GM13977 (cell line): ENCODE data around the gene MAPK1.
"Not testable (repeated sequence)": the region's sequence is repeated elsewhere in the genome, so short reads cannot be mapped to it uniquely, and the experiment has no call there.

ENCODE experiments used
- DNase-seq: peaks from one replicate; pipeline ENCODE4 v3.0.0; 2012; ENCODE audit warnings: low spot score
- CTCF ChIP-seq: IDR thresholded peaks from 2 replicates; pipeline ENCODE4 v1.5.1; 2012; ENCODE audit warnings: mild to moderate bottlenecking, control low read depth; ENCODE audit not compliant: insufficient read depth; ENCODE audit errors: extremely low read depth, missing control alignments
- in situ Hi-C: fragments of 300-500 bp; cut with MboI; formaldehyde crosslinking; loops from one replicate; pipeline ENCODE4 v1.12.0; 2022; ENCODE audit warnings: low sequenced_read_pairs, low pct_unique_long_range_greater_than_20kb, mixed read lengths, inconsistent platforms; ENCODE audit not compliant: unreplicated experiment

MAPK1 gene

GRCh38 chr22:21873619-21874018 lies 6.2 kb upstream of the MAPK1 start:
- in situ Hi-C loops, result no loop called here
- no peak for DNase-seq
- no peak for TF ChIP-seq CTCF

GRCh38 chr22:21872741-21873140 lies 5.3 kb upstream of the MAPK1 start:
- in situ Hi-C loops, result not testable (repeated sequence)

DNA sequence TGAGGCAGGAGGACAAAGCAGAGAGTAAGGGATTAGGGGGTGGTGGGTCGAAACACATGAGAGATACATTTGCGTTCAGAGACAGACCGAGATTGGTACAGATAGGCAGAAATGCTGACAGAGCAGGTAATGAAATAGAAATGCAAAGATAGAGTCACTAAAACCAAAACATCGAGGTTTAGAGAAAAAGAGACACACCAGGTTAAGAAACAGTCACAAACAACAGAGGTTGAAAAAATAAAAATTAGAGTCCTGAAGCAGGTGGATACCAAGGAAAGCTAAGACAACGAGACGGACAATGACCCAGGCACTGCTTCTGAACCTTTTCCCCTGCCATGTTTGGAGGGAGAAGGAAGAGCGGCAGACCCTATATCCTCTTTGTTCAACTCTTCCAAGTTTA lies 1.2 kb upstream of the MAPK1 start:
- in situ Hi-C loops, result no loop called here
- no peak for DNase-seq
- no peak for TF ChIP-seq CTCF

More at GRCh38 chr22:21872741-21873140, 5.3 kb upstream of the MAPK1 start:
- not testable (repeated sequence) for DNase-seq

DNA sequence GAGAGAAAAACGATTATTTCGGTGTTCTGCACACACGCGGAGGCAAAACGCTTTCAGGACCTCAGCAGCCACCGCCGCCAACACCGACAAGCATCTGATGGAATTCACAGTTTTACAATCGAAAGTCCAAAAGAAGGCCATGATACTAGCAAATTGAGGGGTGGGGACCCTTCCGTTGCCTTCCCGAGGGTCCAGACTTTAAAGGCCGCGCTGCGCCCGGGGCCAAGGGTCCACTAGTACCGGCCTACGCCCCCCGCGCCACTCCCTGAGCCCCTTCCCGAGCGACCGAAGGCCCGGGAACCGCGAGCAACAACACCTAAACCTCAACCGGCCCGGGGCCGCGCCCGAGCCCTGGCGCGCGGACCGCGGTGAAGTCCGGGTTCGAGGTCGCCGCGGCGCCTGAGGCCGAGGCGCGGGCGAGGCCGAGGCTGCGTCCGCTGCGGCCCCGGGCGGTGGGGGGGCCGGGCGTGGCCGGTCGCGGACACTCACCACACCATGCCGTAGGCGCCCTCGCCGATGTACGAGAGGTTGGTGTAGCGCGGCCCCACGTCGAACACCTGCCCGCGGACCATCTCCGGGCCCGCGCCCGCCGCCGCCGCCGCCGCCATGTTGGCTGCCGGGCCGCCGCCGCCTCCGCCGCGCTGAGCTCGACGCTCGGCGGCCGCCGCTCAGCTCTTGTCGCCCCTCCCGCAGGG lies 465 bp downstream of the MAPK1 start:
- no peak for TF ChIP-seq CTCF
- DNase-seq, result no peak
- in situ Hi-C loops, result no loop called here

- no peak for TF ChIP-seq CTCF
- DNase-seq, result no peak
- in situ Hi-C loops, result no loop called here
Observed at GRCh38 chr22:21865041-21865440, 2.4 kb downstream of the MAPK1 start.

DNA sequence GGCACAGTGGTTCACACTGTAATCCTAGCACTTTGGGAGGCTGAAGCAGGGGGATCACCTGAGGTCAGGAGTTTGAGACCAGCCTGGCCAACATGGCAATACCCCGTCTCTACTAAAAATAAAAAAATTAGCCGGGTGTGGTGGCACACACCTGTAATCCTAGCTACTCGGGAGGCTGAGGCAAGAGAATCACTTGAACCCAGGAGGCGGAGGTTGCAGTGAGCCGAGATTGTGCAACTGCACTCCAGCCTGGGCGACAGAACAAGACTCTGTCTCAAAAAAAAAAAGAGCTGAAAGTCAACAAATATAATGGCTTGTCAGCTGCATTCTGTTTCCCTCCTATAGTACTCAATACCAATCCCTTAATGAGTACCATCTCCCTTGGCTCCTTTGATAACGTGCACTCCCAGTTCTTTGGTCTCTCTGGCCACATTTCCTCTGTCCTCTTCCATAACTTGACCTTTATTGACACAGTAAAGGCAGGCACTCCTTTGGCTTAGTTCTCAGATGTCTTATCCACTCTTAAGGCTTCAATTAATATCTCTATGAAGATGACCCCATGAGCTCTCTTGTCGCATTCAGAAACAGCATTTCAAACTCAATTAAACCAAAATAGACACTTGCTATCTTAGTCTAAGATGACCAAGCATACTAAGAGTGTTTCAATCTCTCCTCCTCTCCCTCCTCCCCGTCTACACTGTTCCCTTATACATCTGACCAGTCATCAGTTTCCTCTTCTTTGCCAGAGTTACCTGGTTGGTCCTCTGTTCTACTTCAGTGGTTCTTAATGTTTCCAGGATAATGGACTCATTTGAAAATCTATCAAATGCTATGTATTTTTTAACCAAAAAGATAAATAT lies 4.8 kb downstream of the MAPK1 start:
- no peak for DNase-seq
- in situ Hi-C loops, result no loop called here
- TF ChIP-seq CTCF, result no peak

- DNase-seq, result no peak
- in situ Hi-C loops, result no loop called here
- TF ChIP-seq CTCF, result no peak
Observed at GRCh38 chr22:21861851-21862250, 5.6 kb downstream of the MAPK1 start.
